Femur (tissue), 1 donor: Measurements from ENCODE around the gene BRWD1.

Experiments used
- DNase-seq: peaks from one replicate; pipeline ENCODE4 v3.0.0-alpha.2; 2017

The BRWD1 gene

DNA sequence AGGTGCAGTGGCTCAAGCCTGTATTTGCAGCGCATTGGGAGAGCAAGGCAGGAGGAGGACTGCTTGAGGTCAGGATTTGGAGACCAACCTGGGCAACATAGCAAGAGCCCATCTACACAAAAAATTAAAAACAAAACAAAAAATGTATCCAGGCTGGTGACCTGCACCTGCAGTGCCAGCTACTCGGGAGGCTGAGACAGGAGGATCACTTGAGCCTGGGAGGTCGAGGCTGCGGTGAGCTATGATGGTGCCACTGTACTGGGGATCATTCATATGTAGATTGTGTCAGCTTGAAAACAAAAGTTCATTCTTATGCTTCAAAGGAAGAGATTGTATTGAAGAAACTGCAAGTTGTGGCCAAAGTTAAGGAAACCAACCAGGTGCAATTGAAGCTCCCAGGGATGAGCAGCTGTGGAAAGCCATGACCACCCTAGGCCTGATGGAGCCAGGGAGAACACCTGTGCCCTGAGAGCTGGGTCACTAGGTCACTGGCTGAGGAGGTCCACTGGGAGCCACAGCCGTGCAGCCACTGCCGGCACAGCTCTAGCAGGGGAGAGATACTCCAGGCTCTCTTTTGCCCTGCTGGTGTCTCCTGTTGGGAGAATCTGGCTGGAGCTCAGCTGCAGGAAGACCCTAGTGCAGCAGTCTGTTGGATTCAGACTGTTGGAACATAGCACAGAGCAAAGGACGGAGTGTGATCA lies 13.3 kb upstream of the BRWD1 start:
- no peak for DNase-seq

DNA sequence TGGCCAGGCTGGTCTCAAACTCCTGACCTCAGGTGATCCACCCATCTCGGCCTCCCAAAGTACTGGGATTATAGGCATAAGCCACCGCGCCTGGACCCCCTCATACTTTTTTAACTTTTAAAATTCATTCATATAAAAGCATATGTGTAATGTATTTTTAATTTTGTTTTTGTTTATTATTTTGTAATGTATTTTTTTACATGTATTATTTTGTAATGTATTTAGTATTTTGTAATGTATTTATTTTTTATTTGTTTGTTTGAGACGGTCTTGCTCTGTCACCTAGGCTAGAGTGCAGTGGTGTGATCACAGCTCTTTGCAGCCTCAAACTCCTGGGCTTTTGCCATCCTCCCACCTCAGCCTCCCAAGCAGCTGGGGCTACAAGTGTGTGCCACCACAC lies 12.0 kb upstream of the BRWD1 start:
- DNase-seq = no peak

DNA sequence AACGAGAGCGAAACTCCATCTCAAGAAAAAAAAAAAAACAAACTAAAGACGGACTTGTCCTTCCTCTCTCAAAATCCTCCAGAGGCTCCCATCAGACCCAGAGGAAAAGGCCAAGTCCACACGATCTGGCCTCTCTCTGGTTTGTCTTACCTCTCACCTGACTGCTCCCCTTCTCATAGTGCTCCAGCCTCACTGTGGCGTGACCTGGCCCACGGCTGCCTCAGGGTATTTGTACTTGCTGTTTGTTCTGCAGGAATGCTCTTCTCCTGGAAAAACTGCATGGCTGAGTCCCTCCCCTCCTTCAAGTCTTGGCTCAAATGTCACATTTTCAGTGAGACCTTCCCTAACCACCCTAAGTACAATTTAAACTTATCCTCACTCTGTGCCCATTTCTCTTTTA lies 8.0 kb upstream of the BRWD1 start:
- DNase-seq = no peak

DNA sequence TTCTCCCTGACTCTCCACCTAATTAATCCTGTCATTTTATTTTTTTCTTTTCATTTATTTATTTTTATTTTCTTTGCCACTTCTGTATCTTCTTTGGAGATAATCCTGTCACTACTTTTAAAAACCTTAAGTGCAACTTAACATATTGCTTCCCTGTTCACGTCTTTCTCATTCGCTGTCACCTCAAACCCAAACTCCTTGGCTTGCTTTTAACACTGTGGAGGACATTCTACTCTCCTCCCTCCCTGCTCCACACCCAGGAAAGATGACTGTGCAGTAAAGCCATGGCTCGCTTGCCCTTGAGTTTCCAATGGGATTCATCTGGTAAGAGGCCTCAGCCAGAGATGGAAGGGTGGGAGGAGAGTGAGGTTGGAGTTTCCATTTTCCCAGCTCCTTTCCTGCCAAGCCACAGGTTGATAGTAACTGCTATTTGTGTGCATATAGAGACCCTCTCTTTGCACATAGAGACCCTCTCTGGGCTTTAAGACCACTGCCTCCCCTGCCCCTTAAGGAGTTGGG lies 6.4 kb upstream of the BRWD1 start:
- DNase-seq = no peak

DNA sequence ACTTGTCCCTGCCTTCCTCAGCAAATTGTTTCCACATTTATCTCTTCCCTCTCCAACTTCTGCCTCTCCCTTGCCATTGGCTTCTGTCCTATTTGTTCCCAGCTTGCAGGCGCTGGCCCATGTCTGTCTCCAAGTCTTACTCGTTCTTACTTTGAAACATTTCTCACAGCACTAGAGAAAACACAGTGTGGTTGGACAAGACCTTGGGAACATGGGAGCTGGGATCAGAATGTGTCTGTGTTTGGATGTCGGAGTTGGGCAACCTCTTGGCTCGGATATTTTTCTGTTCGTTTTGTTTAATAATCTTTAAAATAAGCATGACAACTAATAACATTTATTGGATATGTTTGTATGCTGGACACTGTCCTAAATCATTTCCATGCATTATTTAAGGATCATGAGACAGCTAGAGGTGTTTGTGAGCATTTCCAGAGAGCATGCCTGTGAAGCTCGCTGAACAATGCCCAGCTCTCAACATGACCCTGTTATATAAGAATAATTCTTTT lies 5.9 kb upstream of the BRWD1 start:
- DNase-seq = peak; percentile 33

DNA sequence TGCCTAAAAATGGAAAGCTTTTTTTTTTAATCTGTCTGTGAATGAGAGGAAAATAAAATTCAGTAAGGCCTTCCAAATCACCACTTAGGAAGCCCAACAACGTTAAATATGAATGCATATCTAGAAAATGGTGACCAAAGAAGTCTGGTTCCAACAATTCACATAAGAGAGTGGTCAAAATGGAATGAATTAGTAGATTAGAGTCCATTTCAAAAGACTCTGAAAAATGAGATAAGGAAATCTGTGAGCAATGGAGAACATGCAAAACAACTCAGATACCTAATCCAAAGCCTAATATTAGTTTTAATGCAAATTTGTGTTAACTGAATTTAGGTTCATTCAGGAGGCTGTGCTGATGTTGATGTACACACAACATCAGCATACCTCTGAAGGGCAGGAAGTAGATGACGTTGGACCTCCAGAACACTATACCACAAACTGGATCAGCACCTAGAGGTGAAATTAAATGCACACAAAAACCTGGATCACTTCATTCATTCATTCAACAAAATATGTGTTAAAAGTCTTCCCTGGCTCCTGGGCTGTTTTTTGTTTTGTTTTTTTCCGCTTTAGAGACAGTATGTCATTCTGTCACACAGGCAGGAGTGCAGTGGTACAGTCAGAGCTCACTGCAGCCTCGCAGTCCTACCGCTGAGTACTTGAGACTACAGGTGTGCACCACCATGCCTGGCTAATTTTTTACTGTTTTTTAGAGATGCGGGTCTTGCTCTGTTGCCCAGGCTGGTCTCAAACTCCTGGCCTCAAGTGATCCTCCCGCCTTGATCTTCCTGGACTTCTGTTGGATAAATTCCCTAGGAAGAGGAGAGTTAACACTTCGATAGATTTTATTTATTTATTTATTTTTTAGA lies 4.9 kb upstream of the BRWD1 start:
- DNase-seq = no peak

DNA sequence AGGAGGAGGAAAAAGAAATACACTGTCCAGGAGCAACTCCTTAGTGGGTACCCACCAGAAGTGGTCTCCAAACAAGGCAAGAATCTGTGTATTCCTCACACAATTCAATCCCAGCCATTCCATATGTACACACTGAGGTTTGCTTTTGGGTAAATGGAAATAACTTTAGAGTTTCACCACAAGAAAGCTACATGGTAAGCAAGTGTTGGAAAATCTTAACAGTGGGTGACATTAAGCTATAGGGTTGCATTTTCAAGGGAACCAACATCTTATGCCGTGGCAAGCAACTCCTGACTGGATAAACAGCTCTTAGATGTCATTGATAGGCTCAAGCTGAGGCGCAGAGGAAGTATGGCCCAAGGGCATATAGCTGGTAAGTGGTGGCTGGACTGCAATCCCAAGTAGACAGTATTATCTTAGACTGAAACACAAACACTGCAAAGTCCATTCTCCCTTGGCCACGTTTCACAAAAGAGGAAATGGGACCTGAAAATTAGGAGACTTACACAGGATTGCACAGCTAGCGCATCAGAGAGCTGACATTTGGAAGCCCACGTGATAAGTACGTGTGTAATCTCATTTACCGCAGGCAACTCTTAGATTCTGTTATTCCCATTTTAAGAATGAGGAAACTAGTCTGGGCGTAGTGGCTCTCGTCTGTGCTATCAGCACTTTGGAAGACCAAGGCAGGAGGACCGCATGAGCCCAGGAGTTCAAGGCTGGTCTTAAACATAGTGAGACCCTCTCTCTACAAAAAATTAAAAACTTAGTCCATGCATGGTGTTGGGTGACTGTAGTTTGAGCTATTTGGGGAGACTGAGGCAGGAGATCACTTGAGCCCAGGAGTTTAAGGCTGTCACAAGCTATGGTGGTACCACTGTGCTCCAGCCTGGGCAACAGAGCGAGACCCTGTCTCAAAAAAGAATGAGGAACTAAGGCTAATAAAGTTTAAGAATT lies 4.0 kb upstream of the BRWD1 start:
- no peak for DNase-seq

DNA sequence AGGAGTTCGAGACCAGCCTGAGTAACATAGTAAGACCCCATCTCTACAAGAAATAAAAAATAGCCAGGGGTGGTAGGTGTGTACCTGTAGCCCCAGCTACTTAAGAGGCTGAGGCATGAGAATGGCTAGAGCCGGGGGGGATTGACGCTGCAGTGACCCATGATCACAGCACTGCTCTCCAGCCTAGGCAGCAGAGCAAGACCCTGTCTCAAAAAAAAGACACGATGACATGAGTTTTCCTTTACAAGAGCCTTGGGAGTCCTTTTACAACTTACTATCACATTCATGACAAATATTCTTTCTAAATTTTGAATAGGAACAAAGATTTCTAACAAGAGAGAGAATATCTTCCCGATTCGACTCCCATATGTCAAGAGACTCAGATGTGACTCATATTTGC lies 3.3 kb upstream of the BRWD1 start:
- no peak for DNase-seq

DNA sequence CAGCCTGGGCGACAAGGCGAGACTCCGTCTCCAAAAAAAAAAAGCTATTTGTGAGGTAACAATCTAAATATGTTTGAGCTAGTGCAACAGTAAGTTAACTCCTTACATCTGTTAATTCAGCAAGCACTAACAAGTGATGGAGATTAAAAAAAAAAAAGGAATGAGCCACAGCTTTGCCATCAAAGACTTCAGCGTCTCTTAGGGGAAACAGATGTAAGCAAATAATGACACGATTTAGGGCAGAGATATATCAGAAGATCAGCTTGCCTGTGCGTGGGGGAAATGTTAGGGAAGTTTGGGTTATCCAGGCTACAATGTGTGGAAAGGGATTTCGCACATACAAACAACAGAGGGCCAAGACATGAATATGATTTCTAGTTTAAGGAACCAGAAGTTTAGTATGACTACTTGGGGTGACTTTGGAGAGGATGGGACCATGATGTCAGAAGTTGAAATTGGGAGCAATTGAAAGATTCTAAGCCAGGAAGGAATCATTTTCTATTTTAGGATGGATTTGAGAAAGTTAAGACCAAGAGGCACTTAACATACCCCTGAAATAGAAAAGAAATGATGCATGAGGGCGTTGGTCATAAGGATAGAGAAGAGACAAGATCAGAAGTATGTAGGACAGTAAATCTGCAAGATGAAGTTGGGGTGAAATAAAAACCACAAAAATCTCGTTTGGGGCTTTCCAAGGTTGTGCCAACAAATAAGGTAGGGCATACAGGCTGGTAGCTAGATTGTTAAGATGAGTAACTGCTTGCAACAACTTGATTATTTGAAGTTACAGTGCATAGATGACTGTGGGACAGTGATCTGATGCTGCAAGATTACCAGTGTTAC lies 2.4 kb upstream of the BRWD1 start:
- no peak for DNase-seq

DNA sequence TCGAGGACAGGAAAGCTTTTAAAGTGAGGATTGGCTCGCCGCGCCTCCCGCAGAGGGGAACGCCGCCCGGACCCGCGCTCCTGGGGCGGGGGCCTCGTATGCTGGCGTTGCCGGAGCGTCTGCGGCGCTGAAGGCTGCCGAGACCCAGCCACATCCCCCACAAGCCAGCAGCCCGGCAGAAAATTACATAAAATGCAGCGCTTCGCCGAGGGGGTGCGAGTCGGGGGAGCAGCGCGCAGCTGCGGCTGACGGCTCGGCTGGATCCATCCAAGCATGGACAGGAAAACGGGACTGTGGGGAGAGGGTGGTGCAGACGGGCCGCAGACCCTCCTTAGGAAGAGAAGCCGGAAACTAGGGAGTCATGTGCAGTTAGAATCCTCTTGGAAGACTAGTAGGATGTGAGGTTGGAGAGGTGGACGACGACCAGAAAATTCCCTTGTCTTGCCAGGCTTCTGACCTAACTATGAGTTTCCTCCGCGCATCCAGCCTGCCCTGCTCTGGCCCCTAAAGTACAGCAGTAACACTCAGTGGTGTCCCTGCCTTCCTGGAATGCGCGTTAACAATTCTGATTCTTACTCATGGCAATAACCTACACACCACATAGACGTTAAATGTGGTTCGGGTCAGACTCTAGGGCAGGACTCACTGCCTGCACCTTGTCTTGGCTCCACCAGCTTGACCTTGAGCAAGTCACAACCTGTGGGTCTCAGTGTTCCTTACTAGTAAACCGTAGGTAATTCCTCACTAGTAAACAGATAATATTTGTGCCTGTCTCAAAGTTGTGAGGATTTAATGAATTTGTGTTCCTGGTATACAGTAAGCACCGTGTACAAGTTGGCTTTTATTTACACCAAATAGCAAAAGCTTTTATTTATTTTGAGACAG lies 953 bp upstream of the BRWD1 start:
- DNase-seq = peak; percentile 80

DNA sequence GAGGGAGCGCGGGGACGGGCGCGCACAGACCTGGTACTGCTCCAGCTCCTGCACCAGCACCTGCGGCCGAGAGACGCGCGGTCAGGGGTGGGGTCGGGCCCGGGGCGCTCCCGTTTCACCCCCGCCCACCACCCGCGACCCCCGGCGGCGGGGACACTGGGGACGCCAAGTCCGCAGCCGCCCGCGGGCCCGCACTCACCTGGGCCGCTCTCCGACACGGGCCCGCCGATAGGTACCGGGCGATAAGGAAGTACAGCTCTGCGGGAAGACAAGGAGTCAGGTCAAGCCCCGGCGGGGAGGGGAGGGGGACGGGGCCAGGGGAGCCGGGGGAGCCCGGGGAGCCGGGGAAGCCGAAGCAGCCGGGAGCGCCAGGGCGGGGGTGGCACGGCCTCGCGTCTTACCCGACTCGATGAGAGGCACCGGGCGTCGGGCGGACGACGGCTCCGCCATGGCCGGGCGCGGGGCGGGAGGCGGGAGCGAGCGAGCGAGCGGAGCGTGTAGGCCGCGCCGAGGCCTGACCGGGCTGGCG lies 326 bp downstream of the BRWD1 start:
- no peak for DNase-seq

DNA sequence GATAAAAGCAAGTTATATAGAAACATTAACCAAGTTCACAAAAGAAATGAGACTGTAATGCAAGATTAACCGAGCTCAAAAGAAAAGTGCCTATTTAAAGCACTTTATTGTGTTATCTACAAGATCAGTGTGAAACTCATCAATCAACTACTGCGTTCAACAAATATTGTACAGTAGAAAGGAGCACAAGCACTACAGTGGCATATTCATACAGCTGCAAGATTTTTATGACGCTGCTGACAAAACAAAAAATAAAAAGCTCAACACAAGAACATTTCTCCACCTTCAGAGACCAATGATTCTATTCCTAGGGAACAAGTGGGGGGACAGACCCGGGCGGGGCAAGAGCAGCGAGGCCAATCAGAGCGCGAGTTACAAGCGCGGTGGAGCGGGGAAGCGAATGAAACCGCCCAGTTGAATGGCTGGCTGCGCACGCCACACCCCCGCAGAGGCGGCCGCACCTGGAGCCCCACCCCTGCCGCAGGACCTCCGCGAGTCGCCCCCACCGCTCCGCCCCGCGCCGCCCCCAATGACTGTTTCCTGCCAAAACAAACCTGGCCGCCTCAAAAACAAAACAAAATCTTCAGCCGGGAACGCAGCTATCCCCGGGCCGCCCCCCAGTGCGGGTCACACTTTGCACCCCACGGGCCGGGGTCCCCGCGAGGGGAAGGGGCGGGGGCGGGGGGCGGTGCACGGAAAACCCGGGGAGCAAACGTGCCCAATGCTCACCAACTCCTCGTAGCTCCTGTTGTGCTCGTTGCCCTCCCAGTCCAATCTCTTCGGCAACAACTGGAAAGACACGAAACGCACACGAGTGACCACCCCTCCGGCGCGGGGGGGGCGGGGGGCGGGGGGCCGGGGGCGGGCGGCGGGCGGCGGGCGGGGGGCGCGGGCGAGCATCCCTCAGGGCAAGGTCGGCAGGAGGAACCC lies 1.1 kb downstream of the BRWD1 start:
- peak; percentile 96 for DNase-seq

DNA sequence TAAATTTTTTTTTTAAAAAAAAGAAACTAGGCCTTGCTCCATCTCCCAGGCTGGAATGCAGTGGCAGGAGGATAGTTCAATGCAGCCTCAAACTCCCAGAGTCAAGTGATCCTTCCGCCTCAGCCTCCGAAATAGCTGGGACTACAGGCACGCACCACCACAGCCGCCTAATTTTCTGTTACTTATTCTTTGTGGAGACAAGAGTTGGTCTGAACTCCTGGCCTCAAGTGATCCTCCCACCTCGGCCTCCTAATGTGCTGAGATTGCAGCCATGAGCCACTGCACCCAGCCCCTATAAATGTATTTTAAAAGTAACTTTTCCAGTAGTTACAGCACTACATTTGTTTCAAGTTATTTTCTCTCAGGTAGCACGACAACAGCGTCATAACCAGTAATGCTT lies 2.3 kb downstream of the BRWD1 start:
- DNase-seq = no peak

DNA sequence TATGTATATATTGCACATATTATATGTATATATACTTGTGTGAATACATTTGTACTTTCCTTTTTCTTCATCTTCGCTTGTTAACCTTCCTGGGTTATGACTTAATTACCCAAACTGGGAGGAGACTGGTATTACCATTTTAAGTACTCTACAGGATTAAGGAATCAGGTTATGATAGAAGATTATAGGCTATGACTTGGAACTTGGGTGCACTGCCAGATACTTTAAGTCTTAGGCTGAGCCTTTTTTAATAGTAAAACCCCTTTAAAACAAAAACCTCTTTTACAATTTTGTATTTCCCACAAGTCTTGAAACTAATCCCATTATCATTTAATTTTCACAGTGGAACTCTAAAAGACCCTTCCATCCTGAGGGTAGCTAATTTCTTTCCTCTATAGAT lies 6.0 kb downstream of the BRWD1 start:
- DNase-seq = no peak

DNA sequence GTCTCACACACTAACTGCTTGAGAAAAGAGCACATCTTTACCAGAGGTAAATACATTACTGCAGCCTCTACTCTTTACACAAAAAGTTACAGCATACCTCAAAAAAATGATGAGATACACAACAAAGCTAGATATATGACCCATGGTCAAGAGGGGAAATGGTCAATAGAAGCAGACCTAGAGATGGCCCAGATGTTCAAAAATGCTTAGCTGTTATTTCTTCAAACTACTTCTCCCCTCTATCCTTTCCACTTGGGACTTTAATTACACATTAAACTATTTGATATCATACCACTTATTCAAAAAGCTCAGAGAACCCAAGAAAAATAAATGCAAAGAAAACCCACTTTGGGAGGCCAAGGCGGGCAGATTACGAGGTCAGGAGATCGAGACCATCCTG lies 12.8 kb downstream of the BRWD1 start:
- DNase-seq = no peak

DNA sequence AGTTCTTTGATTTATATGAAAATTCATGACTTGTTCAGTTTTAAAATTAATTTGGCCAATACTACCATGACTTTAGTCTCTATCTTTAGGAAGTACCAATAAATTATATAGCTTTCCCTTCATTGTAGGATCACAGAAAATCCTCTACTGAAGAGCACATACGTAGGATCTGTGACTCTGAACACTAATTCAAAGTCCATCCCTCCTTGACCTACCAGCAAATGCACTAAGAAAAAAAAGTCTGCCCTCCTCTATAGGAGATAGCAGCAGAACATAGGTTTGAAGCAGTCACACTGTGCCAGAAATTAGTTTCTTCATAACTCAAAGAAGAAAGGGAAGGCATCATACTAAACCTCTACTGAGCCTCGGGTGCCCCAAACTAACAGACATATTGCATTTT lies 16.5 kb downstream of the BRWD1 start:
- DNase-seq = no peak

DNA sequence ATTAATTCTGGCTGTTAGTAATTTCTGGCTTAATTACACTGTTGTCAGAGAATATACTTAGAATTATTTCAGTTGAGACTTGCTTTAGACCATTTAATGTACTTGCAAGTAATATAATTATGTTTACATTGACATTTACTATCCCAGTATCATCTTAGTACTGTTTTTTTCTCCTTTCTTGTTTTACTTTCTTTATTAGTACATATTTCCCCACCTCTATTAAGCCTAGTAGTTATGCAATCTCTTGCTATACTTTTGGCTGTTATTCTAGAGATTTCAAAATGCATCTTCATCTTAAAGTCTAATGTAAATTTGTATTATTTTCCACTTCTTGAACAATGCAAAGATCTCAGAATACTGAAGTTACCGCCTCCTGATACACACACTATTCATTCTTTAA lies 24.4 kb downstream of the BRWD1 start:
- no peak for DNase-seq

DNA sequence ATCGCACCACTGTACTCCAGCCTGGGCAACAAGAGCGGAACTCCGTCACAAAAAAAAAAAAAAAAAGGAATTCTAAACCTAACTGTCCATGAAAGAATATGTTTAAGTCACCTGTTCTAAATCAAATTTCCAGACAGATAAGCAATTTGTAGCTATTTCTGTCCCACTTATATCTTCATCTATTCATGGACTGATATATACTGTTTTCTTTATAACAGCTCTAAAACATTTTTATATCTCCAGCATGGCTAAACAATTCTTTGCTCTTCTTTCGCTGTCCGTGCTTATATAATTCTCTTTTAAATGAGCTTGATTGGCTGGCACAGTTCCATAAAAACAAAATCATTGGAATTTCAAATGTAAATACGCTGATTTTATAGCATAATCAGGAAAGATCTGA lies 30.5 kb downstream of the BRWD1 start:
- DNase-seq = no peak

DNA sequence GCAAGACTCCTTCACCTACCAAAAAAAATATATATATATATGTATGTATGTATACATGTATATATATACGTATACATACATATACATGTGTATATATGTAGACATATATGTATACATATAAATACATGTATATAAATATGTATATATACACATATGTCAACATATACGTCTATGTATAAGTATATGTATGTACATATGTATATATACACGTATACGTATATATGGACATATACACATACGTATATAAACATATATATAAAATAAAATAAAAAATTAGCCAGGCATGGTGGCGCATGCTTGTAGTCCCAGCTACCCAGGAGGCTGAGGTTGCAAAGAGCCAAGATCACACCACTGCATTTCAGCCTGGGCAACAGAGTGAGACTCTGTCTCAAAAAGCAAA lies 31.6 kb downstream of the BRWD1 start:
- DNase-seq = no peak
